Bronchial epithelial cell (primary cell): Measurements from ENCODE around the gene CHST13. TPM values are rescaled to one million over a fixed set of nuclear protein-coding genes. Genes with fewer than 3 reads are reported as not detected.

Experiments
- DNase-seq: peaks from one replicate; pipeline ENCODE4 v3.0.0-alpha.2; 2010; ENCODE audit warnings: low read depth
- FAIRE-seq: peaks from 2 replicates; lab custom pipeline; 2011; peaks lifted over from hg19 to GRCh38; lab: Jason Lieb, UNC
- H3K27me3 ChIP-seq: 2 replicates; pipeline ENCODE4 v1.5.1; 2011; ENCODE audit warnings: low read length; ENCODE audit not compliant: control insufficient read depth, insufficient read depth
- H3K36me3 ChIP-seq: 2 replicates; pipeline ENCODE4 v1.5.1; 2011; ENCODE audit warnings: low read length; ENCODE audit not compliant: control insufficient read depth, insufficient read depth
- H3K4me3 ChIP-seq: 2 replicates; pipeline ENCODE4 v1.5.1; 2011; ENCODE audit warnings: mild to moderate bottlenecking, low read depth, low read length, control low read depth
- CTCF ChIP-seq: IDR thresholded peaks from 2 replicates; pipeline ENCODE4 v1.5.1; 2011; ENCODE audit warnings: mild to moderate bottlenecking, moderate library complexity, low read length, control low read depth, inconsistent platforms; ENCODE audit not compliant: insufficient read depth, severe bottlenecking
- total RNA-seq: library from RNA; depleted of rRNA; stranded (reverse); fragments of >200 nt; gene quantifications from 2 replicates; pipeline ENCODE4 v1.2.1, GENCODE V29; 2014

CHST13 gene
- total RNA-seq, 1 donor from 2014 or later: not detected

- H3K36me3 ChIP-seq: no peaks in the 10 kb centered on the region
- DNase-seq: no peak
- no peak for TF ChIP-seq CTCF
- H3K27me3 ChIP-seq: no peaks in the 10 kb centered on the region
- FAIRE-seq: no peak
- H3K4me3 ChIP-seq: no peak overlapping the region
These were observed 42.0 kb upstream of the CHST13 start for GRCh38 chr3:126481808-126482502.

GRCh38 chr3:126482503-126483255, 41.3 kb upstream of the CHST13 start:
- no peak for TF ChIP-seq CTCF
- FAIRE-seq (no peak), DNase-seq (no peak)
- H3K36me3 ChIP-seq: no peaks in the 10 kb centered on the region
- no peak overlapping the region for H3K4me3 ChIP-seq
- no peaks in the 10 kb centered on the region for H3K27me3 ChIP-seq

- no peak for TF ChIP-seq CTCF
- Histone ChIP-seq H3K36me3 (no peaks in the 10 kb centered on the region), H3K4me3 (no peak overlapping the region), H3K27me3 (no peaks in the 10 kb centered on the region)
- no peak for FAIRE-seq
- DNase-seq: no peak
These were observed 40.6 kb upstream of the CHST13 start for GRCh38 chr3:126483321-126483761.

GRCh38 chr3:126484148-126484547, 39.8 kb upstream of the CHST13 start:
- H3K27me3 ChIP-seq: no peaks in the 10 kb centered on the region
- H3K36me3 ChIP-seq: no peaks in the 10 kb centered on the region
- H3K4me3 ChIP-seq: no peak overlapping the region
- no peak for DNase-seq
- no peak for TF ChIP-seq CTCF
- FAIRE-seq: no peak

- no peak for DNase-seq
- TF ChIP-seq CTCF: no peak
- no peaks in the 10 kb centered on the region for H3K27me3 ChIP-seq
- H3K4me3 ChIP-seq: no peak overlapping the region
- H3K36me3 ChIP-seq: no peaks in the 10 kb centered on the region
- no peak for FAIRE-seq
These were observed 39.3 kb upstream of the CHST13 start for GRCh38 chr3:126484662-126485061.
